GM12872 (cell line): ENCODE results near the gene PHAF1.

Source experiments
- CTCF ChIP-seq: IDR thresholded peaks from 3 replicates; pipeline ENCODE4 v1.5.1; 2011; ENCODE audit warnings: low read depth, mild to moderate bottlenecking, low read length, moderate library complexity; ENCODE audit not compliant: insufficient read depth

PHAF1 gene

GRCh38 chr16:67105246-67105645, 4.5 kb upstream of the PHAF1 start:
- TF ChIP-seq CTCF = no peak

GRCh38 chr16:67105881-67106280, 3.9 kb upstream of the PHAF1 start:
- TF ChIP-seq CTCF = no peak

GRCh38 chr16:67108489-67108888, 1.3 kb upstream of the PHAF1 start:
- no peak for TF ChIP-seq CTCF

- no peak for TF ChIP-seq CTCF
These were observed 772 bp upstream of the PHAF1 start for GRCh38 chr16:67108931-67109406.

GRCh38 chr16:67111951-67112444, 2.3 kb downstream of the PHAF1 start:
- TF ChIP-seq CTCF = no peak

- no peak for TF ChIP-seq CTCF
These were observed 3.1 kb downstream of the PHAF1 start for GRCh38 chr16:67112591-67113399.

GRCh38 chr16:67114793-67115192, 5.1 kb downstream of the PHAF1 start:
- no peak for TF ChIP-seq CTCF
